ENCODE results near the gene ODAD3. TPM values are rescaled to one million over a fixed set of nuclear protein-coding genes. Genes with fewer than 3 reads are reported as not detected.
A peak's percentile ranks its signal among the peaks of the same experiment; 100 is the strongest.
"Not testable (repeated sequence)": the region's sequence is repeated elsewhere in the genome, so short reads cannot be mapped to it uniquely, and the experiment has no call there.

ODAD3 gene
- total and polyA plus RNA-seq, 9 donors: 0.18 to 5.4 (median 0.56) TPM

- no peaks in the 10 kb centered on the region for H3K27me3 ChIP-seq
- intact Hi-C loops (cut with DNase I): loop anchor here in 3 of 4 donors (5.0 to 10.0 kb wide), 3 partner anchors 49 to 101 kb away; partner anchors contain the start of gene ELAVL3 (in 1 of the 3)
- TF ChIP-seq CTCF (IDR thresholded peaks at IDR 0.05) (no peak), POLR2A (IDR thresholded peaks at IDR 0.05) (no peak), EP300 (IDR thresholded peaks at IDR 0.05) (no peak)
- no peak overlapping the region for H3K4me3 ChIP-seq
- no peak overlapping the region for H3K27ac ChIP-seq
- no peak for DNase-seq
- 1 to 2% (median 2%) methylated on average over 9 of the region's 9 CpGs for WGBS, 3 donors
- peaks cover 9% of the 10 kb centered on the region for H3K4me1 ChIP-seq (ENCODE audit: insufficient read depth)
- H3K36me3 ChIP-seq: no peaks in the 10 kb centered on the region
- H3K9me3 ChIP-seq: no peaks in the 10 kb centered on the region
Measured at GRCh38 chr19:11383706-11384048, 51.2 kb downstream of the ODAD3 start.

- intact Hi-C loops (cut with DNase I): loop anchor here in 3 of 4 donors (5.0 to 10.0 kb wide), 3 partner anchors 49 to 102 kb away; partner anchors contain the start of gene ELAVL3 (in 1 of the 3)
- peaks cover 9% of the 10 kb centered on the region for H3K4me1 ChIP-seq (ENCODE audit: insufficient read depth)
- no peak for TF ChIP-seq POLR2A (IDR thresholded peaks at IDR 0.05)
- no peak overlapping the region for H3K27ac ChIP-seq
- 1 to 2% (median 1%) methylated on average over 57 to 65 of the region's 65 CpGs for WGBS, 3 donors
- no peaks in the 10 kb centered on the region for H3K27me3 ChIP-seq
- DNase-seq: peak in 2 of 5 donors; percentile 50 to 52
- no peak overlapping the region for H3K4me3 ChIP-seq
- H3K36me3 ChIP-seq: no peaks in the 10 kb centered on the region
- no peaks in the 10 kb centered on the region for H3K9me3 ChIP-seq
Measured at GRCh38 chr19:11382898-11383705, 51.8 kb downstream of the ODAD3 start.

GRCh38 chr19:11380653-11381537 lies 54.0 kb downstream of the ODAD3 start:
- peak; percentile 80 for TF ChIP-seq POLR2A (IDR thresholded peaks at IDR 0.05)
- TF ChIP-seq CTCF (IDR thresholded peaks at IDR 0.05): peak; percentile 66 to 95 (median 92)
- no peak for TF ChIP-seq EP300 (IDR thresholded peaks at IDR 0.05)
- H3K27ac ChIP-seq: peak overlapping the region; percentile 55 to 63
- peak overlapping the region; percentile 83 for H3K4me3 ChIP-seq
- H3K9me3 ChIP-seq: no peaks in the 10 kb centered on the region
- 0 to 1% (median 0%) methylated on average over 51 to 54 of the region's 54 CpGs for WGBS, 3 donors
- peaks cover 15% of the 10 kb centered on the region for H3K4me1 ChIP-seq (ENCODE audit: insufficient read depth)
- peak; percentile 94 to 97 (median 96) for DNase-seq
- H3K27me3 ChIP-seq: no peaks in the 10 kb centered on the region
- no peaks in the 10 kb centered on the region for H3K36me3 ChIP-seq
- intact Hi-C loops (cut with DNase I): loop anchor here in 3 of 4 donors (1.0 to 10.0 kb wide), 4 partner anchors 39 to 104 kb away; partner anchors contain the start of gene ELAVL3 (in 1 of the 3)

GRCh38 chr19:11379857-11380350 lies 55.0 kb downstream of the ODAD3 start:
- DNase-seq: no peak
- intact Hi-C loops (cut with DNase I): loop anchor here in 3 of 4 donors (1.0 to 10.0 kb wide), 4 partner anchors 38 to 105 kb away; partner anchors contain the start of gene ELAVL3 (in 1 of the 3)
- no peak for TF ChIP-seq CTCF (IDR thresholded peaks at IDR 0.05)
- no peak for TF ChIP-seq POLR2A (IDR thresholded peaks at IDR 0.05)
- no peak for TF ChIP-seq EP300 (IDR thresholded peaks at IDR 0.05)
- H3K4me1 ChIP-seq (ENCODE audit: insufficient read depth): peaks cover 17% of the 10 kb centered on the region
- 88 to 95% (median 90%) methylated on average over 7 of the region's 7 CpGs for WGBS, 3 donors
- H3K27ac ChIP-seq: no peak overlapping the region
- peak overlapping the region; percentile 83 for H3K4me3 ChIP-seq
- no peaks in the 10 kb centered on the region for H3K27me3 ChIP-seq
- H3K9me3 ChIP-seq: no peaks in the 10 kb centered on the region
- no peaks in the 10 kb centered on the region for H3K36me3 ChIP-seq

- DNase-seq; H3K27ac ChIP-seq; H3K9me3 ChIP-seq; intact Hi-C loops (cut with DNase I); H3K27me3 ChIP-seq; H3K4me3 ChIP-seq; H3K36me3 ChIP-seq: not testable (repeated sequence)
- peaks cover 17% of the 10 kb centered on the region for H3K4me1 ChIP-seq (ENCODE audit: insufficient read depth)
- WGBS, 3 donors: 80 to 89% (median 85%) methylated on average over 14 of the region's 14 CpGs
Measured at GRCh38 chr19:11379269-11379845, 55.6 kb downstream of the ODAD3 start.
